Ovary (tissue), 9 donors: ENCODE measurements around the gene SULT2B1. TPM values are rescaled to one million over a fixed set of nuclear protein-coding genes. Genes with fewer than 3 reads are reported as not detected.

Experiments
- DNase-seq, 5 donors: peaks; one replicate each; pipeline ENCODE4 v3.0.0-alpha.2; 2019 to 2020
- H3K27ac ChIP-seq, 2 donors: fragments of 200-600 bp; one replicate each; pipeline versions ENCODE4 v1.5.1 to v1.8.0; 2019 to 2022
- H3K27me3 ChIP-seq: fragments of 200-600 bp; one replicate; pipeline ENCODE4 v1.8.0; 2022
- H3K36me3 ChIP-seq: fragments of 200-600 bp; sonication (generic); one replicate; pipeline ENCODE4 v1.5.1; 2019
- H3K4me1 ChIP-seq: one replicate; pipeline ENCODE4 v1.8.1; 2013; ENCODE audit warnings: mild to moderate bottlenecking, moderate library complexity; ENCODE audit not compliant: insufficient read depth
- H3K4me3 ChIP-seq: fragments of 200-600 bp; sonication (generic); one replicate; pipeline ENCODE4 v1.5.1; 2017
- H3K9me3 ChIP-seq, 2 donors: fragments of 200-600 bp in 1 of 2; sonication (generic) in 1 of 2; one replicate each; pipeline versions ENCODE4 v1.5.1 to v1.8.1; 2013 to 2019; ENCODE audit warnings: mild to moderate bottlenecking in 1 of 2, moderate library complexity in 1 of 2
- CTCF ChIP-seq, 3 donors: fragments of 450-650 bp in 2 of 3; fragments of 200-600 bp in 1 of 3; IDR thresholded peaks; one replicate each; pipeline versions ENCODE4 v1.5.1 to v1.8.0; 2016 to 2022; ENCODE audit warnings: antibody characterized with exemption in 3 of 3, mild to moderate bottlenecking in 1 of 3
- EP300 ChIP-seq: sonication (generic); formaldehyde crosslinking; IDR thresholded peaks from one replicate; pipeline ENCODE4 v1.6.1; 2017; ENCODE audit warnings: antibody characterized with exemption
- POLR2A ChIP-seq: fragments of 450-650 bp; IDR thresholded peaks from one replicate; pipeline ENCODE4 v1.6.1; 2017; ENCODE audit warnings: antibody characterized with exemption, mild to moderate bottlenecking, moderate library complexity
- WGBS, 3 donors: extraction: QIAGEN DNeasy Blood & Tissue Kit in 1 of 3; methylation state at CpG; one replicate each; pipeline versions ENCODE4 v1.1.5 to v1.1.7; 2013 to 2017; 5-methylcytosine and 5-hydroxymethylcytosine counted together
- intact Hi-C, 4 donors: fragments of 100-400 bp; cut with DNase I; formaldehyde crosslinking; loops; one replicate each; pipeline versions ENCODE4 v1.11.0 to v1.15.1; 2022 to 2023
- polyA plus RNA-seq, 2 donors: library from polyadenylated mRNA; stranded (reverse); fragments of 200-250 nt in 1 of 2; fragments of 350-450 nt in 1 of 2; fragmentation: Illumina TruSeq in 1 of 2; extraction: RNeasy Lipid Tissue Mini Kit (QIAGEN cat#74804) in 1 of 2; gene quantifications; one replicate each; pipeline ENCODE4 v1.2.3, GENCODE V29; 2013 to 2014
- total RNA-seq, 7 donors: library from RNA; depleted of rRNA in 2 of 7; stranded (reverse); fragments of >200 nt in 2 of 7; fragmentation: NEBNext Ultra II Directional in 3 of 7; extraction: Animal tissue kit (Norgen Biotek cat#: 25700) in 3 of 7; gene quantifications; one replicate each; pipeline versions ENCODE4 v1.1.0 to v1.2.4, GENCODE V29; 2016 to 2023
- donor health status: DM: no; HTN: no; CAD: no; lungs with moderate emphysema.
- donor health status: DM: no; HTN: no; CAD: no.
- donor health status: Bipolar disorder and iron deficiency.
- donor health status: DM: yes; HTN: yes; CAD: no.
- donor health status: DM: no; HTN: no; CAD: no.
- donor health status: DM: yes; HTN: yes; CAD: no.

SULT2B1 gene
- total and polyA plus RNA-seq, 9 donors: 0.10 to 0.20 TPM; not detected in 7

GRCh38 chr19:48617146-48617937, 65.4 kb downstream of the SULT2B1 start:
- no peaks in the 10 kb centered on the region for H3K36me3 ChIP-seq
- no peak overlapping the region for H3K27ac ChIP-seq
- H3K9me3 ChIP-seq: no peaks in the 10 kb centered on the region
- WGBS, 3 donors: 27 to 49% (median 29%) methylated on average over 18 of the region's 18 CpGs
- intact Hi-C loops: loop anchor here in 2 of 4 donors (10.0 kb wide), 2 partner anchors 133 to 293 kb away; partner anchors contain the start of gene EMP3 (in 1 of the 2)
- no peak for TF ChIP-seq CTCF (IDR thresholded peaks at IDR 0.05)
- no peak for TF ChIP-seq POLR2A
- no peak for TF ChIP-seq EP300
- H3K27me3 ChIP-seq: no peaks in the 10 kb centered on the region
- no peak overlapping the region for H3K4me3 ChIP-seq
- peaks cover 4% of the 10 kb centered on the region for H3K4me1 ChIP-seq
- DNase-seq: peak in 2 of 5 donors; percentile 61 to 65

GRCh38 chr19:48618278-48618915, 66.4 kb downstream of the SULT2B1 start:
- Histone ChIP-seq H3K36me3 (no peaks in the 10 kb centered on the region), H3K4me3 (peak overlapping the region; percentile 74), H3K27ac (peak overlapping the region; percentile 38 to 54), H3K9me3 (no peaks in the 10 kb centered on the region), H3K27me3 (no peaks in the 10 kb centered on the region), H3K4me1 (peaks cover 5% of the 10 kb centered on the region)
- intact Hi-C loops: loop anchor here in 2 of 4 donors (10.0 kb wide), 2 partner anchors 134 to 294 kb away; partner anchors contain the start of gene EMP3 (in 1 of the 2)
- TF ChIP-seq EP300: no peak
- no peak for TF ChIP-seq POLR2A
- TF ChIP-seq CTCF (IDR thresholded peaks at IDR 0.05): no peak
- WGBS, 3 donors: 0 to 1% (median 1%) methylated on average over 18 of the region's 18 CpGs
- DNase-seq: peak in 2 of 5 donors; percentile 46 to 56

- peak within 1 kb of the TSS; percentile 54 to 91 for H3K27ac ChIP-seq
- intact Hi-C loops: loop anchor here in 2 of 4 donors (10.0 kb wide), 2 partner anchors 134 to 294 kb away; partner anchors contain the start of gene EMP3 (in 1 of the 2)
- H3K27me3 ChIP-seq: no peaks in the 10 kb centered on the region
- no peaks in the 10 kb centered on the region for H3K9me3 ChIP-seq
- H3K4me1 ChIP-seq: peaks cover 7% of the 10 kb centered on the region
- TF ChIP-seq POLR2A (peak; percentile 91), EP300 (peak; percentile 70), CTCF (IDR thresholded peaks at IDR 0.05) (peak in 2 of 3 donors; percentile 33)
- WGBS, 3 donors: 0 to 1% (median 0%) methylated on average over 59 to 69 of the region's 69 CpGs
- H3K36me3 ChIP-seq: no peaks in the 10 kb centered on the region
- H3K4me3 ChIP-seq: peak within 1 kb of the TSS; percentile 74
- peak; percentile 96 to 98 (median 98) for DNase-seq
Observed at GRCh38 chr19:48618916-48619691, 67.1 kb downstream of the SULT2B1 start, which contains the start of the genes RPL18 and SPHK2. Gene RPL18 (minus strand): TSS chr19:48619178. CDS start chr19:48619143, 35 bp downstream. Gene SPHK2 (plus strand): TSS chr19:48619506. CDS start chr19:48620515, 1,009 bp downstream.
